Panc1 (cell line): ENCODE results near the gene NTM. TPM values are rescaled to one million over a fixed set of nuclear protein-coding genes. Genes with fewer than 3 reads are reported as not detected.
A peak's percentile ranks its signal among the peaks of the same experiment; 100 is the strongest.

ENCODE experiments used
- ATAC-seq: fragments of 200-7000 bp; cut with Tn5 transposase; 2 replicates; pipeline ENCODE4 v1.9.1; 2020; ENCODE audit warnings: mild to moderate bottlenecking, moderate library complexity
- BruUV-seq: library from RNA; stranded (reverse); fragments of 400-500 nt; replicated peaks from 2 replicates; lab custom pipeline; 2021; lab: Mats Ljungman, UMichigan
- CTCF ChIA-PET: fragments of 300-600 bp; sonication (Branson Sonifier 250); formaldehyde crosslinking; loops from one replicate; lab custom pipeline; 2022; ENCODE audit warnings: antibody characterized with exemption; lab: Charles Lee
- POLR2A ChIA-PET: fragments of 300-600 bp; sonication (Branson Sonifier 250); formaldehyde crosslinking; loops from one replicate; lab custom pipeline; 2022; ENCODE audit warnings: antibody characterized with exemption; lab: Charles Lee
- DNase-seq: peaks from one replicate; pipeline ENCODE4 v3.0.0-alpha.2; 2010; ENCODE audit warnings: low read depth, low spot score
- H3K27ac ChIP-seq: 2 replicates; pipeline ENCODE4 v1.5.1; 2011; ENCODE audit warnings: mild to moderate bottlenecking, low read length, inconsistent platforms
- H3K27me3 ChIP-seq: fragments of 200-500 bp; sonication (Bioruptor generic); 2 replicates; pipeline ENCODE4 v1.6.0; 2014; ENCODE audit warnings: low read length, inconsistent platforms; ENCODE audit not compliant: control insufficient read depth, insufficient read depth
- H3K36me3 ChIP-seq: fragments of 200-500 bp; sonication (Bioruptor generic); 2 replicates; pipeline ENCODE4 v1.5.1; 2014; ENCODE audit warnings: inconsistent platforms, mild to moderate bottlenecking, low read length, moderate library complexity; ENCODE audit not compliant: control insufficient read depth, insufficient read depth
- H3K4me1 ChIP-seq: 2 replicates; pipeline ENCODE4 v1.5.1; 2011; ENCODE audit warnings: inconsistent platforms, mild to moderate bottlenecking, low read length, moderate library complexity; ENCODE audit not compliant: control insufficient read depth, insufficient read depth
- H3K4me3 ChIP-seq, 2 experiments: 2 replicates each; pipeline ENCODE4 v1.5.1; 2011 to 2012; ENCODE audit warnings: low read depth in 2 of 2, low read length in 2 of 2, mild to moderate bottlenecking in 2 of 2, inconsistent platforms in 1 of 2, moderate library complexity in 1 of 2
- H3K9me3 ChIP-seq: fragments of 200-500 bp; sonication (Bioruptor generic); 2 replicates; pipeline ENCODE4 v1.5.1; 2014; ENCODE audit warnings: low read depth, mild to moderate bottlenecking, inconsistent platforms, low read length, moderate library complexity; ENCODE audit not compliant: control insufficient read depth, insufficient read depth
- POLR2AphosphoS5 ChIP-seq: IDR thresholded peaks from 2 replicates; pipeline ENCODE4 v1.6.1; 2012; ENCODE audit warnings: mild to moderate bottlenecking, low read depth, low read length, moderate library complexity
- SIN3A ChIP-seq: IDR thresholded peaks from 2 replicates; pipeline ENCODE4 v1.6.1; 2012; ENCODE audit warnings: low read depth, mild to moderate bottlenecking, low read length, moderate library complexity, borderline replicate concordance; ENCODE audit not compliant: insufficient read depth
- TCF7L2 ChIP-seq: IDR thresholded peaks from 2 replicates; pipeline ENCODE4 v1.6.1; 2011; ENCODE audit warnings: mild to moderate bottlenecking, low read depth, low read length, inconsistent platforms
- in situ Hi-C: cut with HindIII; loops from 2 replicates; pipeline ENCODE4 v1.10.0; 2016; ENCODE audit warnings: low sequenced_read_pairs, low pct_unique_long_range_greater_than_20kb
- intact Hi-C: fragments of 100-400 bp; cut with micrococcal nuclease; formaldehyde crosslinking; loops from one replicate; pipeline ENCODE4 v1.10.0; 2022; ENCODE audit not compliant: unreplicated experiment
- total RNA-seq: library from RNA; stranded (reverse); gene quantifications from one replicate; pipeline ENCODE4 v1.2.1, GENCODE V29; 2021; ENCODE audit not compliant: unreplicated experiment
- TF ChIP-seq, protein P1 (sequence below): fragments of 450-650 bp; IDR thresholded peaks from 2 replicates; pipeline ENCODE4 v1.5.1; 2017; ENCODE audit warnings: mild to moderate bottlenecking
- TF ChIP-seq, protein P2 (sequence below), 2 experiments: IDR thresholded peaks; 2 replicates each; pipeline ENCODE4 v1.6.1; 2011 to 2012; ENCODE audit warnings: low read depth in 2 of 2, control low read depth in 1 of 2, low read length in 1 of 2, mild to moderate bottlenecking in 1 of 2, moderate library complexity in 1 of 2; ENCODE audit not compliant: insufficient read depth in 1 of 2

NTM gene
- total RNA-seq, 1 experiment from 2014 or later: 0.10 TPM

DNA sequence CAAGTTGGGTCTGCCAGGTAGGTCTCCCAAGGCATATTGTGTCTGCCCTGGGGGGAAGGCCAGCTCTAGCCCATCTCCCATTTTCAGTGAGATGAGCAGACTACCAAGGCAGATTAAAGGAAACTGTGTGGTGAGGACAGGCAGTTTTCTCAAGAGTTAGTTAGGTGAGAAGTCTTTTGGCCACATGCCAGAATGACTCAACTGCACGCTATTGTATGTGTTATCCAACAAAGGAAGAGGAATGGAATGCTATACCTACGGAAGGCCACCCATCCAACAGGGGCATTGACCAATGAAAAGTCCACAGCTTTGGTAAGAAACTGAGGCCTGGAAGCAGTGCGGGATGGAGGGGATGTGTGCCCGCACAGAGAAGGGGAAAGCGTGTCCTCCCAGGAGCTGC lies 941.7 kb downstream of the NTM start:
- POLR2A ChIA-PET: interaction anchor here (0.5 kb wide), 1 partner anchor 16 kb away, joined by 25 read pairs; no protein-coding TSS in a partner anchor
- no peaks in the 10 kb centered on the region for H3K4me1 ChIP-seq
- intact Hi-C loops (no loop called here), in situ Hi-C loops (no loop called here)
- no peak overlapping the region for H3K4me3 ChIP-seq
- no TSS peak for BruUV-seq
- no peaks in the 10 kb centered on the region for H3K36me3 ChIP-seq
- CTCF ChIA-PET: no interaction called here
- no peaks in the 10 kb centered on the region for H3K27me3 ChIP-seq
- TF ChIP-seq POLR2AphosphoS5 (no peak), SIN3A (no peak), TCF7L2 (no peak)
- TF ChIP-seq, protein P1, sequence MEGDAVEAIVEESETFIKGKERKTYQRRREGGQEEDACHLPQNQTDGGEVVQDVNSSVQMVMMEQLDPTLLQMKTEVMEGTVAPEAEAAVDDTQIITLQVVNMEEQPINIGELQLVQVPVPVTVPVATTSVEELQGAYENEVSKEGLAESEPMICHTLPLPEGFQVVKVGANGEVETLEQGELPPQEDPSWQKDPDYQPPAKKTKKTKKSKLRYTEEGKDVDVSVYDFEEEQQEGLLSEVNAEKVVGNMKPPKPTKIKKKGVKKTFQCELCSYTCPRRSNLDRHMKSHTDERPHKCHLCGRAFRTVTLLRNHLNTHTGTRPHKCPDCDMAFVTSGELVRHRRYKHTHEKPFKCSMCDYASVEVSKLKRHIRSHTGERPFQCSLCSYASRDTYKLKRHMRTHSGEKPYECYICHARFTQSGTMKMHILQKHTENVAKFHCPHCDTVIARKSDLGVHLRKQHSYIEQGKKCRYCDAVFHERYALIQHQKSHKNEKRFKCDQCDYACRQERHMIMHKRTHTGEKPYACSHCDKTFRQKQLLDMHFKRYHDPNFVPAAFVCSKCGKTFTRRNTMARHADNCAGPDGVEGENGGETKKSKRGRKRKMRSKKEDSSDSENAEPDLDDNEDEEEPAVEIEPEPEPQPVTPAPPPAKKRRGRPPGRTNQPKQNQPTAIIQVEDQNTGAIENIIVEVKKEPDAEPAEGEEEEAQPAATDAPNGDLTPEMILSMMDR: no peak
- TF ChIP-seq, protein P2, sequence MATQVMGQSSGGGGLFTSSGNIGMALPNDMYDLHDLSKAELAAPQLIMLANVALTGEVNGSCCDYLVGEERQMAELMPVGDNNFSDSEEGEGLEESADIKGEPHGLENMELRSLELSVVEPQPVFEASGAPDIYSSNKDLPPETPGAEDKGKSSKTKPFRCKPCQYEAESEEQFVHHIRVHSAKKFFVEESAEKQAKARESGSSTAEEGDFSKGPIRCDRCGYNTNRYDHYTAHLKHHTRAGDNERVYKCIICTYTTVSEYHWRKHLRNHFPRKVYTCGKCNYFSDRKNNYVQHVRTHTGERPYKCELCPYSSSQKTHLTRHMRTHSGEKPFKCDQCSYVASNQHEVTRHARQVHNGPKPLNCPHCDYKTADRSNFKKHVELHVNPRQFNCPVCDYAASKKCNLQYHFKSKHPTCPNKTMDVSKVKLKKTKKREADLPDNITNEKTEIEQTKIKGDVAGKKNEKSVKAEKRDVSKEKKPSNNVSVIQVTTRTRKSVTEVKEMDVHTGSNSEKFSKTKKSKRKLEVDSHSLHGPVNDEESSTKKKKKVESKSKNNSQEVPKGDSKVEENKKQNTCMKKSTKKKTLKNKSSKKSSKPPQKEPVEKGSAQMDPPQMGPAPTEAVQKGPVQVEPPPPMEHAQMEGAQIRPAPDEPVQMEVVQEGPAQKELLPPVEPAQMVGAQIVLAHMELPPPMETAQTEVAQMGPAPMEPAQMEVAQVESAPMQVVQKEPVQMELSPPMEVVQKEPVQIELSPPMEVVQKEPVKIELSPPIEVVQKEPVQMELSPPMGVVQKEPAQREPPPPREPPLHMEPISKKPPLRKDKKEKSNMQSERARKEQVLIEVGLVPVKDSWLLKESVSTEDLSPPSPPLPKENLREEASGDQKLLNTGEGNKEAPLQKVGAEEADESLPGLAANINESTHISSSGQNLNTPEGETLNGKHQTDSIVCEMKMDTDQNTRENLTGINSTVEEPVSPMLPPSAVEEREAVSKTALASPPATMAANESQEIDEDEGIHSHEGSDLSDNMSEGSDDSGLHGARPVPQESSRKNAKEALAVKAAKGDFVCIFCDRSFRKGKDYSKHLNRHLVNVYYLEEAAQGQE (IDR thresholded peaks at IDR 0.05; ENCODE audit: insufficient read depth in 1 of 2, low read depth in 2 of 2, low read length in 1 of 2): no peak
- ATAC-seq (no peak), DNase-seq (no peak)
- no peak overlapping the region for H3K27ac ChIP-seq
- H3K9me3 ChIP-seq: no peaks in the 10 kb centered on the region

DNA sequence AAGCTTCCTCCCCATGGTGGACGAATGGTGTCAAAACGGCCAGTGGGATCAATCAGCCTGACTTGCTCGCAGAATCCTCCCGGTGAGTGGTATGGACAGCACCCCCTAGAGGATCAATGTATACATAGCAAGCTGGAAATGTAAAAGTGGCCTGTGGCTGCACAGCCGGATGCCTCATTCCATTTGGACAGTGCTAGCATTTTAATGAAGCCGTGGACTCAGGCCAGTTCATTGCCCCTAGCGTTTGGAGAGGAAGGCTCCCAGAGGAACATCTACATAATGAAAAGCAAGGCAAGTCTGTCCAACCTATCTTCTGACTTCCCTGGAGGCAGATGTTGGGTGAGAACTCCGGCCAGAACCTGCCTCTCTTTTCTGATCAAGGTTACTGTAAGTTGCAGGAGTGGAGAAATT lies 942.3 kb downstream of the NTM start:
- no TSS peak for BruUV-seq
- intact Hi-C loops (no loop called here), in situ Hi-C loops (no loop called here)
- H3K9me3 ChIP-seq: no peaks in the 10 kb centered on the region
- H3K36me3 ChIP-seq: no peaks in the 10 kb centered on the region
- H3K27me3 ChIP-seq: no peaks in the 10 kb centered on the region
- no peak overlapping the region for H3K27ac ChIP-seq
- no peak for TF ChIP-seq SIN3A
- TF ChIP-seq, protein P1: peak; percentile 65
- ChIA-PET CTCF (no interaction called here), POLR2A (interaction anchor here (0.5 kb wide), 1 partner anchor 15 kb away, joined by 25 read pairs; no protein-coding TSS in a partner anchor)
- ATAC-seq: no peak
- no peak overlapping the region for H3K4me3 ChIP-seq
- no peaks in the 10 kb centered on the region for H3K4me1 ChIP-seq
- DNase-seq: peak; percentile 22
